CD8-positive, alpha-beta memory T cell (primary cell): ENCODE results near the gene SPATA33. TPM values are rescaled to one million over a fixed set of nuclear protein-coding genes. Genes with fewer than 3 reads are reported as not detected.
A peak's percentile ranks its signal among the peaks of the same experiment; 100 is the strongest.

Experiments
- CTCF ChIA-PET: fragments of 350-600 bp; sonication (Branson Sonifier 250); formaldehyde crosslinking; loops from one replicate; lab custom pipeline; 2021; ENCODE audit warnings: antibody characterized with exemption; lab: Charles Lee
- POLR2A ChIA-PET: fragments of 350-600 bp; sonication (Branson Sonifier 250); formaldehyde crosslinking; loops from one replicate; lab custom pipeline; 2021; ENCODE audit warnings: antibody characterized with exemption; lab: Charles Lee
- DNase-seq, 5 donors: peaks; one replicate each; pipeline versions ENCODE4 v3.0.0 to v3.0.0-alpha.2; 2020 to 2022; ENCODE audit warnings: mixed read lengths in 1 of 5
- H3K27ac ChIP-seq: one replicate; pipeline ENCODE4 v1.7.0; 2013; ENCODE audit warnings: low read depth, mild to moderate bottlenecking, low read length, moderate library complexity
- H3K27me3 ChIP-seq: 2 replicates; pipeline ENCODE4 v1.7.0; 2013; ENCODE audit warnings: low read length, mild to moderate bottlenecking; ENCODE audit not compliant: insufficient read depth, poor library complexity, severe bottlenecking
- H3K36me3 ChIP-seq: 2 replicates; pipeline ENCODE4 v1.7.0; 2013; ENCODE audit warnings: mild to moderate bottlenecking, low read length, moderate library complexity; ENCODE audit not compliant: insufficient read depth
- H3K4me1 ChIP-seq: 2 replicates; pipeline ENCODE4 v1.7.0; 2013; ENCODE audit warnings: mild to moderate bottlenecking, low read length, moderate library complexity; ENCODE audit not compliant: insufficient read depth
- H3K4me3 ChIP-seq: 2 replicates; pipeline ENCODE4 v1.7.0; 2013; ENCODE audit warnings: mild to moderate bottlenecking, low read length
- H3K9me3 ChIP-seq: 2 replicates; pipeline ENCODE4 v1.7.0; 2013; ENCODE audit warnings: mild to moderate bottlenecking, low read length
- H3K27ac Mint-ChIP-seq, 8 donors: one replicate each; pipeline ENCODE4 v1.8.0; 2020 to 2021; ENCODE audit warnings: mixed read lengths in 8 of 8, mild to moderate bottlenecking in 6 of 8, inconsistent platforms in 3 of 8, moderate library complexity in 3 of 8
- H3K27me3 Mint-ChIP-seq, 2 donors: one replicate each; pipeline ENCODE4 v1.8.0; 2020 to 2021; ENCODE audit warnings: mixed read lengths in 2 of 2, mild to moderate bottlenecking in 1 of 2, moderate library complexity in 1 of 2
- H3K36me3 Mint-ChIP-seq, 3 donors: one replicate each; pipeline ENCODE4 v1.8.0; 2020 to 2021; ENCODE audit warnings: mixed read lengths in 3 of 3, inconsistent platforms in 1 of 3, mild to moderate bottlenecking in 1 of 3
- H3K4me1 Mint-ChIP-seq, 3 donors: one replicate each; pipeline ENCODE4 v1.8.0; 2020 to 2021; ENCODE audit warnings: mixed read lengths in 3 of 3, inconsistent platforms in 1 of 3, mild to moderate bottlenecking in 1 of 3
- H3K4me3 Mint-ChIP-seq, 7 donors: one replicate each; pipeline ENCODE4 v1.8.0; 2020 to 2021; ENCODE audit warnings: mixed read lengths in 7 of 7, mild to moderate bottlenecking in 6 of 7, moderate library complexity in 4 of 7, inconsistent platforms in 2 of 7
- H3K9me3 Mint-ChIP-seq, 5 donors: one replicate each; pipeline ENCODE4 v1.8.0; 2020 to 2022; ENCODE audit warnings: mixed read lengths in 5 of 5, mild to moderate bottlenecking in 3 of 5, moderate library complexity in 2 of 5, inconsistent platforms in 1 of 5
- polyA plus RNA-seq: library from polyadenylated mRNA; unstranded; fragments of 300-500 nt; fragmentation: Illumina TruSeq; gene quantifications from one replicate; pipeline ENCODE4 v1.2.3, GENCODE V29; 2021
- total RNA-seq, 2 experiments: library from RNA; stranded (reverse); gene quantifications; one replicate each; pipeline ENCODE4 v1.2.3, GENCODE V29; 2021

SPATA33 gene
- total and polyA plus RNA-seq, 3 experiments from 2014 or later: 2.3 to 16.9 (median 16.9) TPM

DNA sequence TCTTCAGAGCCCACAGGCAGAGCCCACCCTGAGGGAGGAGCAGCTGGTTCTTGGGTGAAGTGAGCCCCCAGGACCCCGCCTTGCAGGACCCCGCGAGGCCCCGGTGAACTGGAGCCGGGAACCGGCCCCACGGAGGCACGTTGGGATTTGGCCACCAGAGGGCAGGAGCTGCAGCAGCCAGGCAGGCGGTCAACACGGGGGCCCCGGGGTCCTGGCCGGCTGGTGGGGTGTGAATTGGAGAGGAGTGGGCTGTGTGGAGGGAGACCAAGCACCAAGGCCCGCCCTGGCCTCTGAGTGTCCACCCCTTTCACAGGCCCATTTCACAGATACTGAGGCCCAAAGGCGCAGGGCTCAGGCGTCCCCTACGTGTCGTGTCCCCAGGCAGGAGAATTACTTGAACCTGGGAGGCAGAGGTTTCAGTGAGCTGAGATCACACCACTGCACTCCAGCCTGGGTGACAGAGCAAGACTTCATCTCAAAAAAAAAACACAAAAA is 42.0 kb upstream of the SPATA33 start:
- POLR2A ChIA-PET: interaction anchor here (0.6 kb wide), 1 partner anchor 23 kb away, joined by 5 read pairs; no protein-coding TSS in a partner anchor

GRCh38 chr16:89616623-89617022 is 41.0 kb upstream of the SPATA33 start:
- no peaks in the 10 kb centered on the region for H3K9me3 ChIP-seq
- peaks cover 0 to 5% (median 0%) of the 10 kb centered on the region in 5 donors for H3K9me3 Mint-ChIP-seq
- H3K4me1 ChIP-seq: peaks cover 7% of the 10 kb centered on the region
- H3K36me3 Mint-ChIP-seq: no peaks in the 10 kb centered on the region
- peak overlapping the region; percentile 82 to 98 (median 86) for H3K27ac Mint-ChIP-seq
- H3K4me3 Mint-ChIP-seq: peak overlapping the region in 2 of 7 donors; percentile 12 to 26
- POLR2A ChIA-PET: no interaction called here
- H3K4me1 Mint-ChIP-seq: peaks cover 10 to 15% (median 13%) of the 10 kb centered on the region in 3 donors
- DNase-seq: peak in 4 of 5 donors; percentile 11 to 58 (median 34)
- peaks cover 3% of the 10 kb centered on the region in 2 donors for H3K27me3 Mint-ChIP-seq
- peak overlapping the region; percentile 6 for H3K27ac ChIP-seq
- H3K36me3 ChIP-seq: no peaks in the 10 kb centered on the region
- H3K27me3 ChIP-seq: no peaks in the 10 kb centered on the region
- CTCF ChIA-PET: interaction anchor here (1.1 to 1.5 kb wide), 2 partner anchors 14 to 133 kb away, joined by 3 to 4 read pairs; no protein-coding TSS in a partner anchor
- no peak overlapping the region for H3K4me3 ChIP-seq

More for the DNA sequence above, 42.0 kb upstream of the SPATA33 start:
- Histone ChIP-seq H3K27me3 (no peaks in the 10 kb centered on the region), H3K27ac (no peak overlapping the region), H3K36me3 (no peaks in the 10 kb centered on the region), H3K4me3 (no peak overlapping the region), H3K9me3 (no peaks in the 10 kb centered on the region), H3K4me1 (peaks cover 7% of the 10 kb centered on the region)
- peaks cover 0 to 5% (median 0%) of the 10 kb centered on the region in 5 donors for H3K9me3 Mint-ChIP-seq
- DNase-seq: peak in 1 of 5 donors; percentile 49
- H3K27ac Mint-ChIP-seq: peak overlapping the region in 2 of 8 donors; percentile 90 to 93
- peaks cover 10 to 15% (median 13%) of the 10 kb centered on the region in 3 donors for H3K4me1 Mint-ChIP-seq
- H3K36me3 Mint-ChIP-seq: no peaks in the 10 kb centered on the region
- CTCF ChIA-PET: interaction anchor here (0.7 to 1.1 kb wide), 2 partner anchors 13 to 356 kb away, joined by 3 read pairs; no protein-coding TSS in a partner anchor
- no peak overlapping the region for H3K4me3 Mint-ChIP-seq
- peaks cover 3 to 6% of the 10 kb centered on the region in 2 donors for H3K27me3 Mint-ChIP-seq

DNA sequence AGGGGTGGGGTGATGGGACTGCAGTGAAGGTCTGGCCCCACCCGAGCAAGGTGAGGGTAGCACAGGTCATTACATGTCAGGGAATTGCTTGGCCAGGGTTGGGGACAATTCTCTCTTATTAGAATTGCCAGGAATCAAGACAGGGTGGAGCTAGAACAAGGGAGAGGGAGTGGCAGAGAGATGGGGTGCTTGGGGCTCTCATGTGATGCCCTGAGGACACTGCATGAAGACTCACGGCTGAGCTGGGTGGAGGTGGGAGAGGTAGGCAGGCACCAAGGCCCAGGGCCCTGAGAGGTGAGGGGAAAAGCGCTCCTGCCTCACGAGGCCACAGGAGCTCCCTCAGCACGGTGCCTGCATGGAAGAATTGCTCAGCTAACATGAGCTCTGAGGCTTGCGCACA is 40.6 kb upstream of the SPATA33 start:
- Histone ChIP-seq H3K27ac (peak overlapping the region; percentile 6), H3K27me3 (no peaks in the 10 kb centered on the region), H3K4me3 (no peak overlapping the region), H3K9me3 (no peaks in the 10 kb centered on the region), H3K36me3 (no peaks in the 10 kb centered on the region), H3K4me1 (peaks cover 7% of the 10 kb centered on the region)
- Mint-ChIP-seq H3K4me3 (peak overlapping the region in 2 of 7 donors; percentile 26 to 40), H3K9me3 (peaks cover 0 to 5% (median 0%) of the 10 kb centered on the region in 5 donors), H3K27me3 (peaks cover 3 to 5% of the 10 kb centered on the region in 2 donors), H3K36me3 (no peaks in the 10 kb centered on the region), H3K4me1 (peaks cover 10 to 15% (median 13%) of the 10 kb centered on the region in 3 donors), H3K27ac (peak overlapping the region; percentile 82 to 98 (median 86))
- no peak for DNase-seq
- POLR2A ChIA-PET: no interaction called here
- CTCF ChIA-PET: interaction anchor here (0.9 to 1.5 kb wide), 2 partner anchors 133 to 377 kb away, joined by 3 to 4 read pairs; no protein-coding TSS in a partner anchor

GRCh38 chr16:89618109-89618998 is 39.3 kb upstream of the SPATA33 start:
- DNase-seq: no peak
- Histone ChIP-seq H3K4me3 (no peak overlapping the region), H3K4me1 (peaks cover 7% of the 10 kb centered on the region), H3K36me3 (no peaks in the 10 kb centered on the region), H3K9me3 (no peaks in the 10 kb centered on the region), H3K27ac (no peak overlapping the region), H3K27me3 (no peaks in the 10 kb centered on the region)
- ChIA-PET CTCF (interaction anchor here (0.9 to 1.5 kb wide), 2 partner anchors 135 to 378 kb away, joined by 3 to 4 read pairs; no protein-coding TSS in a partner anchor), POLR2A (no interaction called here)
- Mint-ChIP-seq H3K27ac (no peak overlapping the region), H3K4me1 (peaks cover 10 to 14% (median 13%) of the 10 kb centered on the region in 3 donors), H3K36me3 (no peaks in the 10 kb centered on the region), H3K4me3 (no peak overlapping the region), H3K27me3 (peaks cover 3 to 7% of the 10 kb centered on the region in 2 donors), H3K9me3 (peaks cover 0 to 5% (median 0%) of the 10 kb centered on the region in 5 donors)

GRCh38 chr16:89619840-89620239 is 37.8 kb upstream of the SPATA33 start:
- no peaks in the 10 kb centered on the region for H3K27me3 ChIP-seq
- ChIA-PET POLR2A (no interaction called here), CTCF (interaction anchor here (0.7 kb wide), 1 partner anchor 771 kb away, joined by 3 read pairs; no protein-coding TSS in a partner anchor)
- H3K27me3 Mint-ChIP-seq: peaks cover 3 to 19% of the 10 kb centered on the region in 2 donors
- H3K9me3 ChIP-seq: no peaks in the 10 kb centered on the region
- H3K27ac ChIP-seq: no peak overlapping the region
- H3K36me3 ChIP-seq: no peaks in the 10 kb centered on the region
- H3K4me3 Mint-ChIP-seq: no peak overlapping the region
- H3K4me3 ChIP-seq: no peak overlapping the region
- H3K36me3 Mint-ChIP-seq: no peaks in the 10 kb centered on the region
- no peak for DNase-seq
- H3K4me1 ChIP-seq: peaks cover 7% of the 10 kb centered on the region
- H3K4me1 Mint-ChIP-seq: peaks cover 10 to 13% (median 12%) of the 10 kb centered on the region in 3 donors
- H3K9me3 Mint-ChIP-seq: peaks cover 0 to 5% (median 0%) of the 10 kb centered on the region in 5 donors
- H3K27ac Mint-ChIP-seq: no peak overlapping the region

GRCh38 chr16:89620406-89620841 is 37.2 kb upstream of the SPATA33 start:
- Mint-ChIP-seq H3K4me3 (no peak overlapping the region), H3K36me3 (no peaks in the 10 kb centered on the region), H3K9me3 (peaks cover 0 to 5% (median 0%) of the 10 kb centered on the region in 5 donors), H3K27ac (no peak overlapping the region), H3K4me1 (peaks cover 10 to 13% (median 11%) of the 10 kb centered on the region in 3 donors), H3K27me3 (peaks cover 3 to 25% of the 10 kb centered on the region in 2 donors)
- ChIA-PET CTCF (interaction anchor here (0.7 kb wide), 1 partner anchor 771 kb away, joined by 3 read pairs; no protein-coding TSS in a partner anchor), POLR2A (no interaction called here)
- no peaks in the 10 kb centered on the region for H3K9me3 ChIP-seq
- H3K4me1 ChIP-seq: peaks cover 7% of the 10 kb centered on the region
- H3K27ac ChIP-seq: no peak overlapping the region
- no peaks in the 10 kb centered on the region for H3K27me3 ChIP-seq
- H3K4me3 ChIP-seq: no peak overlapping the region
- no peaks in the 10 kb centered on the region for H3K36me3 ChIP-seq
- DNase-seq: no peak

DNA sequence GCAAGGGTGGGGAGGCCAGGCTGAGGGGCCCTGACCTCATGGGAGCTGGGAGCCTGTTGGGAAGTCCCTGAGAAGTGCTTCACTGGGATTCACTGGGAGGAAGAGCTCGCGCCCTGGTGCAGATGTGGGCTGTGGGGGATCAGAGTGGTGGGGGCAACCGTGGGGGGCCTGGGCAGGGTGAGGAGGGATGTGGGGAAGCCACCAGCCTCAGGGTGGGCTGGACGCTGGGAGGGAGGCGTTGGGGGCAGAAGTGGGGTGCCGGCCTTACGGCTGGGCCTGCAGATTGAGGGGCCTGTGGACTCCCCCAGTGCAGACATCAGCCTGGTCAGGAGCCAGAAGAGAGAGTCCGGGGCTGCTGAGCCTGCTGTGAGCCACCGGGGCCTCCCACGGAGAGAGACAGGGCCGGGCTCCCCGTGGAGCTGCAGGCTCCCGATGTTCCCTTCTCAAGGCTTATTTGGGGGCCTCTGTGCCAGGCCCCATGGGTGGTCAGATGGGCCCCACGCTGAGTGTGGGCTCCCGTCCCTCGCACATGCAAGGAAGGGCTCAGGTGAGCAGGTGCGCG is 36.4 kb upstream of the SPATA33 start:
- H3K9me3 ChIP-seq: no peaks in the 10 kb centered on the region
- H3K36me3 ChIP-seq: no peaks in the 10 kb centered on the region
- Mint-ChIP-seq H3K9me3 (peaks cover 0 to 5% (median 0%) of the 10 kb centered on the region in 5 donors), H3K27ac (peak overlapping the region in 1 of 8 donors; percentile 70), H3K4me1 (peaks cover 10 to 11% (median 10%) of the 10 kb centered on the region in 3 donors), H3K36me3 (no peaks in the 10 kb centered on the region), H3K27me3 (peaks cover 3 to 27% of the 10 kb centered on the region in 2 donors), H3K4me3 (no peak overlapping the region)
- ChIA-PET CTCF (no interaction called here), POLR2A (no interaction called here)
- peaks cover 7% of the 10 kb centered on the region for H3K4me1 ChIP-seq
- DNase-seq: no peak
- H3K27ac ChIP-seq: no peak overlapping the region
- no peak overlapping the region for H3K4me3 ChIP-seq
- no peaks in the 10 kb centered on the region for H3K27me3 ChIP-seq
